PC-9 (cell line): ENCODE data around the gene GRK4.

Experiments
- CTCF ChIP-seq: fragments of 200-600 bp; sonication (generic); conservative IDR thresholded peaks from 2 replicates; pipeline ENCODE4 v1.6.1; 2017; ENCODE audit warnings: mixed run types, antibody characterized with exemption, mild to moderate bottlenecking, moderate library complexity
- EZH2 ChIP-seq: fragments of 200-600 bp; sonication (generic); IDR thresholded peaks from 2 replicates; pipeline ENCODE4 v1.8.0; 2017; ENCODE audit warnings: antibody characterized with exemption, low read depth

GRCh38 chr4:3043282-3044020 is 80.1 kb downstream of the GRK4 start:
- no peak for TF ChIP-seq CTCF
- no peak for TF ChIP-seq EZH2
